Fibroblast of skin of left biceps (primary cell): Measurements from ENCODE around the gene CHRNA4.
"Not testable (repeated sequence)": the region's sequence is repeated elsewhere in the genome, so short reads cannot be mapped to it uniquely, and the experiment has no call there.

Source experiments
- DNase-seq, 2 experiments: peaks; one replicate each; pipeline ENCODE4 v3.0.0-alpha.2; 2013; ENCODE audit warnings: low read depth in 2 of 2

The CHRNA4 gene

GRCh38 chr20:63350196-63350595 lies 11.0 kb downstream of the CHRNA4 start:
- DNase-seq = no peak

GRCh38 chr20:63349516-63349895 lies 11.6 kb downstream of the CHRNA4 start:
- DNase-seq = no peak

GRCh38 chr20:63348828-63349515 lies 12.2 kb downstream of the CHRNA4 start:
- no peak for DNase-seq

- no peak for DNase-seq
Observed at GRCh38 chr20:63347950-63348827, 13.0 kb downstream of the CHRNA4 start.

- no peak for DNase-seq
Observed at GRCh38 chr20:63347081-63347741, 13.9 kb downstream of the CHRNA4 start.

- no peak for DNase-seq
Observed at GRCh38 chr20:63346131-63347080, 14.7 kb downstream of the CHRNA4 start.

- DNase-seq = no peak
Observed at GRCh38 chr20:63345328-63346100, 15.6 kb downstream of the CHRNA4 start.

GRCh38 chr20:63344616-63345327 lies 16.4 kb downstream of the CHRNA4 start:
- DNase-seq = no peak

GRCh38 chr20:63343460-63344445 lies 17.4 kb downstream of the CHRNA4 start:
- no peak for DNase-seq

GRCh38 chr20:63342561-63343459 lies 18.3 kb downstream of the CHRNA4 start:
- DNase-seq = no peak

GRCh38 chr20:63340158-63340688 lies 20.9 kb downstream of the CHRNA4 start:
- DNase-seq = not testable (repeated sequence)

GRCh38 chr20:63339154-63340094 lies 21.7 kb downstream of the CHRNA4 start:
- not testable (repeated sequence) for DNase-seq

GRCh38 chr20:63337786-63338420 lies 23.2 kb downstream of the CHRNA4 start:
- no peak for DNase-seq

GRCh38 chr20:63336232-63336752 lies 24.9 kb downstream of the CHRNA4 start:
- DNase-seq = no peak

- DNase-seq = no peak
Observed at GRCh38 chr20:63335711-63336110, 25.4 kb downstream of the CHRNA4 start.
